Hepatic stellate cell (primary cell): ENCODE measurements around the gene ADGRD1.

Source experiments
- DNase-seq: peaks from one replicate; pipeline ENCODE4 v3.0.0; 2011; ENCODE audit warnings: low spot score

ADGRD1 gene

DNA sequence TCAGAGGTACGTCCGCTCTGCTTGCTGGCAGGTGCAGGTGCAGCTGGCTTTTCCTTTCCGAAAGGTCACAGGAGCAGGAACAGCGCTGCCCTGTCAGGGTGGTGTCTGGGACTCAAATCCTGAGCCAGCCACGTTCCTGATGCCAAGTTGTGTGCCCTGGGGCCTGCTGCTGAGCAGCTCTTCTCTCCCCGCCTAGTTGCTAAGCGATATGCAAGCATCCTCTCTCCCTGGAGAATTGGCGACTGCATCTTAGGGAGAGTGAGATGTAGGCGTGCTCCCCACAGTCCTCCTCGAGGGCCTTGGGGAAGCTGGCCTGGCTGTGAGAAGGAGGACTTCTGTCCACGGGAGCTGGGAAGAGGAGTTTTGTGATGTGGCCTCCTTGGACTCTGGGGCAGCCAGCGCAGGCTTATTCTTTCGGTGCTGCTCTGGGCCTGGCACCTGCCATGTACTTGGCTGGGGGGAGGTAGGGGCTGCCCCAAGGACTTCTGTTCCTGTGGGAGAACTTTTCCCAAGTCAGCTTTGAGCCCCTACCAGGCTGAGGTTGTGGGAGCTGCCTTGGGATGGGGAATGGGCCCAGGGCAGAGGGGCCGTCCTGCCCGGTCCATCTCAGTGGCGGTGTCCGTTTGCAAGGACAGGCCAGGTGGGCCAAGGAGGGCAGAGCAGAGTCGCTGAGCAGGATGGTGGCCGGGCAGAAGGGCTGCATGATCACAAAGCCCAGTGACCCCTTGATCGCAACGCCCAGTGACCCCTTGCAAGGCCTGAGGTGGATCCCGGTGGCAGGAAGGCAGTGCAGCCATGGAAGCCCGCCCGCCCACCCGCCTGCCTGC lies 183.5 kb downstream of the ADGRD1 start:
- DNase-seq, result no peak

DNA sequence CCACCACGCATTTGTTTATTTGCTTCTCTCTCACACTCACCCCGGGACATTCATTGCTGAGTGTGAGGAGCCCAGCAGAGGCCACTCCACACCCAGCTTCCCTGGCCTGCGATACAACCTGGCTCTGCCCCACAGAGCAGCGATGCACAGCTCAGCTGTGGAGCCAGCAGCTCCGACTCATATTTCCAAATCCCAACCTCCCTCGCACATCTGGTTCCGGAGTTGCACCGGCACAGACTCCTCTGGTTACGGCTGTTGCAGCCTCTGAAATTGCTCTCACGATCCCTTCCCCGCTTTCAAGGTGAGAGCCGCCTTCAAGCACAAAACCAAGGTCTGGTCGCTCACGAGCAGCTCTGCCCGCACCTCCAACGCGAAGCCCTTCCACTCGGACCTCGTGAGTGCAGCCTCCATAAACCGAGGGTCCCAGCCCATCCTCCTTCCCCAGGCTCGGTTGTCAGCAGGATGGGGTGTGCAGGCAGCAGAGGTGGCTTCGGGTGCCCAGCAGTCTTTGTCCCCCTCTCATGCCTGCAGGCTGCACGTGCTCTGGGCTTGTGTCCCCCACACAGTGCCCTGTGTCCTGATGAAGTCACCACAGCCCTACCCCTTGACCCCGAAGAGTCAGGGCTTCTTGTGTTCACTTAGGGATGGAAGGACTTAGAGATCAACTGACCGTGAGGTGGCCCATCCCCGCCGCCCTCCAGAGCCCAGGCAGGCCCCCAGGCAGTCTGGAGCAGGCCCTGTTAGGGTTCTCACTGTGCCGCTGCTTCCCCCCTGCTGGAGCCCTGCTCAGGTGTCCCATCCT lies 184.3 kb downstream of the ADGRD1 start:
- DNase-seq, result no peak

GRCh38 chr12:131138638-131139362 lies 185.1 kb downstream of the ADGRD1 start:
- no peak for DNase-seq

DNA sequence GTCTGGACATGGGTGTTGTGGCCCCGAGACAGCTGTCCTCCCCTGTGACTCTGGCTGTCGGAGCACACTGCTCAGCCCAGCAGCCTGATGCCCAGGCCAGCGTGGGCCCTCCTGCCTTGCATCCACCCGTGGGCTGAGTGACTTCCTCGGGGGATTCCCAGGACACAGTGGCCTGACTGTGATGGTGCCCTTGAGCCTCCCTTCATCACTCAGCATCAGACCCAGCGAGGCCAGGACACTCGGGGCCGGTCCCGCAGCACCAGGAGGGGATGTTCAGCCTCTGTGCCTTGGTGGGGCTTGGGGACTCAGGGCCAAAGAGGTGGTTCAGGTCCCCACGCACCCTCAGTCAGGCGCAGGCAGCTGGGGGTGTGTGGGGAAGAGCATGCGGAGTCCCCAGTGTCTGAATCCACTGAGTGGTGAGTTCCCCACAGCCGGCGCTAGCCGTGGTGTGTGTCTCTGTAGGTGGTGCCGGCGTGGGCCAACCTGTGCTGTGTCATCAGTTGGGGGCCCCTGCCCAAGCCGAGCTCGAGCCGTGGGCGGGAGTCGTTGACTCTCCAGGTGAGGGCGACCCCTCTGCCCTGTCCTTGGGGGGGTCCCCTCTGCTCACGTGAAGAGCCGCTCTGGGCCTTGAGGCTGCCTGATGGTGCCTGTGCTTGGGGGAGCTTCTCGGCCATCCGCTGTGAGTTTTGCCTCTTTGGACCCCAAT lies 185.8 kb downstream of the ADGRD1 start:
- no peak for DNase-seq

DNA sequence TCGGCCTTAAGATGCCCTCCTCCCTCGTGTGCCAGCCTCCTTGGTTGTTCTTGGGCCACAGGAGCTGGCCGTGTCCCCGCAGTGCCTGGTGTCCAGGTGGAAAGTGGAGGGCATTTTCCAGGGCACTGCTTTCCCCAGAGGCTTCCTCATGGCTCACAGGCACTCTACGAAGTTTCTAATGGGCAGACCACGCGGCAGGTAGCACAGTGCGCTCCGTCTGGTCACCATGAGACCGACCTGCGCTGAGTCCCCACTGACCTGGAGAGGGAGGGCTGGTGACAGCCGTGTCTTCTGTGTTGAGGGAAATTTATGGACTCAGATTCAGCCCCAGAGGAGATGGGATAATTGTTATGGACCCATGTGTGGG lies 186.3 kb downstream of the ADGRD1 start:
- no peak for DNase-seq

DNA sequence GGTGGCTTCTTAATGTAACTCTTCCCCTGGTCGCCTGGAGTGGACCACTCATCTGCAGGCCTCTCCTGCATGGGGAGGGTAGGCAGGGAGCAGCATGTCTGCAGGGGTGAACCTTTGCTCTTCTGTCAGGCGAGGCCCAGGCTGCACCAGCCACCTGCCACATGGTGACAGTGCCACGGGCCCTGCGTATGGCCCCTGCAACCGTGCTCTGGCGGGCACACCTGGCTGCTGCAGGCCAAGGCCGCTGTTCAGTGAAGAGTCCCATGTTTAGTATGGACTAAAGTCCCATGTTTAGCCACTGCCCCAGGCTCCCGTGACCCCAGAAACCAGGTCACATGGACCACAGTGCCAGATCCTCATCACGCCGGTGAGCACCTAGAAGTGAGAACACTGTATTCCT lies 187.0 kb downstream of the ADGRD1 start:
- DNase-seq, result no peak

- no peak for DNase-seq
These were observed 187.8 kb downstream of the ADGRD1 start for GRCh38 chr12:131141514-131141913.

- DNase-seq, result no peak
These were observed 189.4 kb downstream of the ADGRD1 start for GRCh38 chr12:131142891-131143657.

DNA sequence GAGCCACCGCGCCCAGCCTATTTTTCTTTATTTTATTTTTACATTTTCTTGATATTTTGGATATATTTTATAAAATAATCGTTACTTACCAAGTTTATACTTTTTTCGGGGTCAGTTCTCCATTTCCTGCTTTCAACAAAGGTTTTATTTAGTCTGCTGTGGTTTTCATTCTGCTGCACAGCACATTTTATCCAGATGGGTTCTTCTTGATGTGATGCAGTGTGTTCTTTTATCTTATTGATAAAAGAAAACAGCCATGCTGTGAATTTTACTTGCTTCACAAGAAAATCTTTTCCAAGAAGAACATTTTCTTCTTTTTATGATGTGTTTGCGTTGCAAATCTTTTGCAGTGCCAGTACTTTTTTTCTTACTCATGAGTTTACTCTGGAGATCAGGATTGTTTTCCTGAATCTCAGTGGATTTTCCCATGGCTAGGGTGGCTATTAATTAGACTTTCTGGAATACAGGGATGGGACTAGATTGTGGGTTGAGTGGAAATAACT lies 192.5 kb downstream of the ADGRD1 start:
- no peak for DNase-seq

DNA sequence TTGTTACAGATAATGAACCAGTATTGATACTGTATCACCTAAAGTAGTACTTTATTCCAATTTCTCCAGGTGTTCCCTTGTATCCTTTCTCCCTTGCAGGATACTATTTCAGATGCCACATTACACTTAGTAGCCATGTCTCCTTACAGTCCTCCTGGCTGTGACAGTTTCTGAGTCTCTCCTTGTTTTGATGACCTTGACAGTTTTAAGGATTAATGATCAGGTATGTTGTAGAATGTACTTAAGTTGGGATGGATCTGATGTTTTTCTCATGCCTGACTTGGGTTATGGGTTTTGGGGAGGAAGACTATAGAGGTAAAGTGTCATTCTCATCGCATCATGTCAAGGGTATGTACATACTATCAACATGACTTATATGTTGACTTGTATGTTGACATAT lies 193.6 kb downstream of the ADGRD1 start:
- DNase-seq, result no peak

DNA sequence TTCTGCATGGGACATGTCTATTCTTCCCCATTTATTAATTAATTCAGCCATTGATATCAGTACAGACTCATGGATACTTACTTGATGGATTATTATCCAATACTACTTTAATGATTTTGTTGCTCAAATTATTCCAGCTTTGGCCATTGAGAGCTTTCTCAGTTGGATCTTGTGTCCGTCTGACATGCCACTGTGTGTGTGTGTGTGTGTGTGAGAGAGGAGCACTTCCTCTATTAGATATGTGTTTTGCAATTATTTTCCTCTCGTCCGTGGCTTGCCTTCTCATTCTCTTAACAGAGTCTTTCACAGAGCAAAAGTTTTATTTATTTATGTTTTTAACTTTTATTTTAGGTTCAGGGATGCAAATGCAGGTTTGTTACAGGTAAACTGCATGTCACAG lies 194.2 kb downstream of the ADGRD1 start:
- no peak for DNase-seq

- DNase-seq, result no peak
These were observed 198.0 kb downstream of the ADGRD1 start for GRCh38 chr12:131151558-131152345.

DNA sequence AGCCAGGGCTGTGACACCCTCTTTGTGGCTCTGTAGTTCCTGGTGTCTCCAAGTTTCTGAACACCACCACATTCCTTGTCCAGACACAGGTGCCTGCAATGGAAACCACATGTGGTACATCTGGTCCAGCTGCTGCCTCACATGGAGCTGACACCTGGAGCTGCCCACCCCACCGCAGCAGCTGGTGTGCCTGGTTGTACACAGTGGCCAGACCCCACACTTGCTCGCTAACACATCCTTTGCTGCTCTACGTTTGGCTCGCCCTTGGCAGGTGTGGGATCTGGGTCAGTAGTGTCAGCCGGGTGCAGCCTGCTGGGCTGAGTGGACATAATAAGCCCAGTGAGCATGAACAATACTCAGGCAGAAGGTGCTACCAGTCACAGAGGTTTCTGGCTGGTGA lies 198.9 kb downstream of the ADGRD1 start:
- DNase-seq, result no peak

DNA sequence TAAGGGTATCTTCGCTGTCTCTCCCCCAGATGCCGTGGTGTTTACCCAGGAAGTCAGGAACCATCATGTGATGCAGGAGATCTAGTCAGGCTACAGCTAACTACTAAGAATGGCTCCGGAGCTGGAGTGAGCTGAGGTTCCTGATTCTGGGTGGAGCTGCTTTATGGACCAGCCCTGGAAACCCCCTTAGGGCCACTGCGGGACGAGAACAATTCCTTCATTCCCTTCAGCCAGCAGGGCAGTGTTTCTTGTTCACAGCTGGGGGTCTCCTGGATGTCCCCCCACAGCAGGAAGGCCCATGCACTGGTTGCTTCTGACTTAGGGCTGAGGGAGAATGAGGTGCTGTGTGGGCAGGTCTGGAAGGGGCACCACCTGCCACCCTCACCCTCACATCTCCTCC lies 199.3 kb downstream of the ADGRD1 start:
- no peak for DNase-seq

DNA sequence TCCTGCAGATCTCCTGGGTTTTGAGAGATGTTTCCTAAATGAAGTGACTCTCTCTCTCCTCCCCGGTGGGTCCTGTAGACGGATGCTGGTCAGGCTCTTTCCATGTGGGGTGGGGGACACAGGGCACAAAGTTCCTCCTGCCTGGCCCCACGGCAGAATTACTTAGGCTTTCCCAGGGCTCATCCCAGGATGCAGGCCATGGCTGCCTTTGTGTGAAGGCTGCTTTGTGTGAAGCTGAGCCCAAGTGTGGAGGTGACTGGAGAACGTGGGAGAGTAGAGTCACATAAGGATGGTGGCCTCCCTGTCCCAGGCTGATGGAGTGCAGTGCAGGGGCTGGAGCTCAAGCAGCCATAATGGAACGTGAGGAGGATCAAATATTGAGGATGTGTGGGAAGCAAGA lies 200.2 kb downstream of the ADGRD1 start:
- no peak for DNase-seq

DNA sequence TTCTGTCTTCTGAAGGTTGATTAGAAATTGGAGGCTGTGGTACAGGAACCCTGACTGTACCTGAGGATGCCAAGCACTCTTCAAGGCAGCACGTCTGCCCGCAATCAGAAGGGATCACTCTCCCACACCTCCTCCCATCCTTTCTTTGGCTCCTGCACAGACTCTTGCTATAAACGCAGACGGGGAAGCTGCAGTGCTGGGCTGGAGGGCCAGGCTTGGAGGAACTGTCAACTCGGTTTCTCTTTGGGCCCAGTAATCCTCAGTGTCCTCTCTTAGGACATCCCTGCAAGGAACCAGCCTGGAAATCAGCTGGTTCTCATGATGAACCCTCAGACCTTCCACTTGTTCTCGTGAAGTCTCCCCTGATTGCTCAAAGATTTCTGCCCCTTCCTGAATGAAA lies 201.4 kb downstream of the ADGRD1 start:
- DNase-seq, result no peak

DNA sequence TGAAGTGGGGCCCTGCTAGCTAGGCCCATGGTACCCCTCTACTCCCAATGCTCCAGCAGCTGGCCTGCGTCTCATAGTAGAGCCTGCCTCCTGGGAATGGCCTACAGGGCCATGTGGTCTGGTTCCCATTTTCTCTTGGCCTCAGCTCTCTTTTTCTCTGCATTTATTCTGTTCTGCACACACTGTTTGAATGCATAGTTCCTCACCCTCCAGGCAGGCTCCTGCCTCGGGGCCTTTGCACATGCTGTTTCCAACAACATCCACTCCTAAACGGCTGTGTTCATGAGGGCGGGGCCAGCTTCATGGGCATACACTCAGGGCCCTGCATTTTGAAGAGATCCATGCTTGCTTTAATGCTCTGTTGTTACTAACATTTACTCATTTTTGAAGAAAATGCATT lies 204.0 kb downstream of the ADGRD1 start:
- no peak for DNase-seq

DNA sequence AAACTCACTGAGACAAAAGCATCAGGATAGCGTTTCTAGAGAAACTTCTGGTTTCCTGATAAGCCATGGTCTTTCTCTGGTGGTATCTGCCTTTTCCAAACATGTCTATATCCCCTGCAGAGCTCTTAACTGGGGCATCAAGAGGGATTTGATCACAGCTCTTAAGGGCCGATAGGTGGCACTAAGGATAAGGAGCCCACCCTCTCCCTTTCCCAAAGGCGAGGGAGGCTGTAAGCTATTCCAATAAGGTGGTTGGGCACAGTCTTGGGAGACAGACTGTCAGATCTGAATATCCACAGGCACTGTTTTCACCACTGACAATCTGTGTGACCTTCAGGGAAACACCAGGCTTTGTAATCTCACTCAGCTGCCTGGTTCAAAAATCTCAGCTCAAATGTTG lies 206.0 kb downstream of the ADGRD1 start:
- no peak for DNase-seq

- no peak for DNase-seq
These were observed 208.4 kb downstream of the ADGRD1 start for GRCh38 chr12:131162113-131162512.

- DNase-seq, result no peak
These were observed 209.6 kb downstream of the ADGRD1 start for GRCh38 chr12:131163189-131163738.
